Measurements from ENCODE around the gene ZMYND15. TPM values are rescaled to one million over a fixed set of nuclear protein-coding genes. Genes with fewer than 3 reads are reported as not detected.

ZMYND15 gene
- total RNA-seq, 3 donors from 2014 or later (not counting 1 experiment from before 2014, with no cell fraction given): 0.52 to 3.5 (median 0.93) TPM

DNA sequence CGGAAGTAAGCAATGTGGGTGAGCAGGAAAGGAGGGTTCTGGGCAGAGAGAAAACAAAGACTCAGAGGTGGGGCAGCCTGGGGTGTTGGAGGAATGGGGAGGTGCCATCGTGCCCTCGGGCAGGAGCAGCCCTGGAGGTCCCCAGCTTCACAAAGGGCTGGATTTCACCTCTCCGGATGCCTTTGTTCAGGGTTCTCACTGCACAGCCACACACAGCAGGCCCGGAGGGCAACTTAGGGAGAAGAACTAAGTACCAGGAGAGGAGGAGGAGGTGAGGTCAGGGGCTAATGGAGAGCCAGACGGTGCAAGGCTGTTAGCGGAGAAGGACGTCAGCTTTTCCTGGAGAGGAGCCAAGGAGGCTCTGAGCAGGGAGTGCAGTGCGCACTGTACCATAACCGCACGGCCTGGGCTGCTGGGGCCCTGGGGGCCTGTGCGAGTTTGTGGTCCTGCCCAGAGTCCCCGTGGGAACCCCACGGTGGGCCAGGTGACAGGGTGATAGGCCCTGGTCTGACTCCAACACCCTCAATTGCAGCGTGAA, 19.9 kb upstream of the ZMYND15 start:
- no peak overlapping the region for H3K4me3 Mint-ChIP-seq
- Histone ChIP-seq H3K4me3 (ENCODE audit: low read length) (no peak overlapping the region), H3K4me1 (ENCODE audit: control insufficient read depth, insufficient read depth, low read length) (peaks cover 51% of the 10 kb centered on the region), H3K27ac (ENCODE audit: low read length) (no peak overlapping the region), H3K27me3 (ENCODE audit: control insufficient read depth, insufficient read depth, low read length) (no peaks in the 10 kb centered on the region), H3K9me3 (ENCODE audit: control insufficient read depth, insufficient read depth, low read length) (no peaks in the 10 kb centered on the region), H3K36me3 (ENCODE audit: control insufficient read depth, insufficient read depth, low read length) (peaks cover 54% of the 10 kb centered on the region)
- peaks cover 40 to 64% of the 10 kb centered on the region in 2 donors for H3K4me1 Mint-ChIP-seq
- H3K27me3 Mint-ChIP-seq (ENCODE audit: low read depth in 2 of 2): no peaks in the 10 kb centered on the region
- no peak for DNase-seq
- no peaks in the 10 kb centered on the region for H3K9me3 Mint-ChIP-seq
- peak overlapping the region in 1 of 2 donors; percentile 40 for H3K27ac Mint-ChIP-seq
- H3K36me3 Mint-ChIP-seq: peaks cover 7% of the 10 kb centered on the region
- intact Hi-C loops (cut with micrococcal nuclease): no loop called here
- no peak for ATAC-seq
- TF ChIP-seq, protein P1, sequence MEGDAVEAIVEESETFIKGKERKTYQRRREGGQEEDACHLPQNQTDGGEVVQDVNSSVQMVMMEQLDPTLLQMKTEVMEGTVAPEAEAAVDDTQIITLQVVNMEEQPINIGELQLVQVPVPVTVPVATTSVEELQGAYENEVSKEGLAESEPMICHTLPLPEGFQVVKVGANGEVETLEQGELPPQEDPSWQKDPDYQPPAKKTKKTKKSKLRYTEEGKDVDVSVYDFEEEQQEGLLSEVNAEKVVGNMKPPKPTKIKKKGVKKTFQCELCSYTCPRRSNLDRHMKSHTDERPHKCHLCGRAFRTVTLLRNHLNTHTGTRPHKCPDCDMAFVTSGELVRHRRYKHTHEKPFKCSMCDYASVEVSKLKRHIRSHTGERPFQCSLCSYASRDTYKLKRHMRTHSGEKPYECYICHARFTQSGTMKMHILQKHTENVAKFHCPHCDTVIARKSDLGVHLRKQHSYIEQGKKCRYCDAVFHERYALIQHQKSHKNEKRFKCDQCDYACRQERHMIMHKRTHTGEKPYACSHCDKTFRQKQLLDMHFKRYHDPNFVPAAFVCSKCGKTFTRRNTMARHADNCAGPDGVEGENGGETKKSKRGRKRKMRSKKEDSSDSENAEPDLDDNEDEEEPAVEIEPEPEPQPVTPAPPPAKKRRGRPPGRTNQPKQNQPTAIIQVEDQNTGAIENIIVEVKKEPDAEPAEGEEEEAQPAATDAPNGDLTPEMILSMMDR (IDR thresholded peaks at IDR 0.05): no peak
- 84% methylated on average over 15 of the region's 15 CpGs for WGBS (ENCODE audit: insufficient coverage)

DNA sequence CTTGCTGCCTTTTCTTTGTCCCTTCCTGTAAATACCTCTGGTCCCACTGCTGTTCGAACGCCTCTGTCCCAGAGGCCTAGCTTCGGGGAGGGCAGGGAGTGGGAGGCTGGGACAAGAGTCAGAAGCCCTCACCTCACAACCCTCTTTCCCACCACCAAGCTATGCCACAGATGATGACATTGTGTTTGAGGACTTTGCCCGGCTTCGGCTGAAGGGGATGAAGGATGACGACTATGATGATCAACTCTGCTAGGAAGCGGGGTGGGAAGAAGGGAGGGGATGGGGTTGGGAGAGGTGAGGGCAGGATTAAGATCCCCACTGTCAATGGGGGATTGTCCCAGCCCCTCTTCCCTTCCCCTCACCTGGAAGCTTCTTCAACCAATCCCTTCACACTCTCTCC, 18.8 kb upstream of the ZMYND15 start:
- peaks cover 30 to 54% of the 10 kb centered on the region in 2 donors for H3K4me1 Mint-ChIP-seq
- peaks cover 7% of the 10 kb centered on the region for H3K36me3 Mint-ChIP-seq
- no peak for DNase-seq
- Histone ChIP-seq H3K4me1 (ENCODE audit: control insufficient read depth, insufficient read depth, low read length) (peaks cover 41% of the 10 kb centered on the region), H3K36me3 (ENCODE audit: control insufficient read depth, insufficient read depth, low read length) (peaks cover 51% of the 10 kb centered on the region), H3K9me3 (ENCODE audit: control insufficient read depth, insufficient read depth, low read length) (no peaks in the 10 kb centered on the region), H3K27me3 (ENCODE audit: control insufficient read depth, insufficient read depth, low read length) (no peaks in the 10 kb centered on the region), H3K4me3 (ENCODE audit: low read length) (no peak overlapping the region), H3K27ac (ENCODE audit: low read length) (no peak overlapping the region)
- TF ChIP-seq, protein P1 (IDR thresholded peaks at IDR 0.05): no peak
- H3K27me3 Mint-ChIP-seq (ENCODE audit: low read depth in 2 of 2): no peaks in the 10 kb centered on the region
- H3K27ac Mint-ChIP-seq: peak overlapping the region; percentile 12 to 37
- no CpG with 5 or more reads among the region's 7 CpGs for WGBS (ENCODE audit: insufficient coverage)
- no peaks in the 10 kb centered on the region for H3K9me3 Mint-ChIP-seq
- ATAC-seq: no peak
- H3K4me3 Mint-ChIP-seq: no peak overlapping the region
- intact Hi-C loops (cut with micrococcal nuclease): no loop called here

DNA sequence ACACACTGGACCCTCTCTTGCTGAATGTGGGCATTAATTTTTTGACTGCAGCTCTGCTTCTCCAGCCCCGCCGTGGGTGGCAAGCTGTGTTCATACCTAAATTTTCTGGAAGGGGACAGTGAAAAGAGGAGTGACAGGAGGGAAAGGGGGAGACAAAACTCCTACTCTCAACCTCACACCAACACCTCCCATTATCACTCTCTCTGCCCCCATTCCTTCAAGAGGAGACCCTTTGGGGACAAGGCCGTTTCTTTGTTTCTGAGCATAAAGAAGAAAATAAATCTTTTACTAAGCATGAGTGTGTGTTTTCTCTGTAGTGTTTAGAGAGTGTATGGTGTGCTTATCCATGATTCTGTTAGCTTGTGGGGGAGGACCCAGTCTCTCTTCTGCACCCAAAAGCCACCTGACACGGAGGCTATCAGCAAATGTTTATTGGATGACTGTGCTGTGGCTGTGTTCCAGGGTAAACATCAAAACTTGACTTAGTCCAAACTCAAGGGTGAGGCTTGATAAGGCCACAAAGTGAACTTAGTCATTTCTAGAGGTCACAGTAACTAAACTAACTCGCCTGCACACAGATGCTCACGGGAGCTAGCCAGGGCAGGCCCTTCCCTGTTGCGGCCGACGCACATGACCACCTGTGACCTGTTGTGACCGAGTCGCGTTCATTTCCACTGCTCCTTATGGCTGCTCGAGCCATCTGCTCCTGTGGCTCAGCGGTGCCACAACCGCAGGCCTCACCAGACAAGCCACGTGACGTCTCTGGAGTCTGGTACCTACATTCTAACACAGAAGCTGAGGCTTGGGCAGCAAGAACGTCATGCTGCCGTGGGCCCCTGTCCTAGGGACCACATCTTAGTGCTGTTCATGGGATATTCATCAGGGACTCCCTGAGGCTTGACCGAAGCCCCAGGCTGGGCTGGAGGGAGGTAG, 18.2 kb upstream of the ZMYND15 start:
- 70% methylated on average over 18 of the region's 20 CpGs for WGBS (ENCODE audit: insufficient coverage)
- DNase-seq (peak in 1 of 2 donors; percentile 63), ATAC-seq (peak; percentile 47 to 75 (median 56))
- Histone ChIP-seq H3K27ac (ENCODE audit: low read length) (no peak overlapping the region), H3K9me3 (ENCODE audit: control insufficient read depth, insufficient read depth, low read length) (no peaks in the 10 kb centered on the region), H3K36me3 (ENCODE audit: control insufficient read depth, insufficient read depth, low read length) (peaks cover 46% of the 10 kb centered on the region), H3K4me1 (ENCODE audit: control insufficient read depth, insufficient read depth, low read length) (peaks cover 34% of the 10 kb centered on the region), H3K4me3 (ENCODE audit: low read length) (no peak overlapping the region), H3K27me3 (ENCODE audit: control insufficient read depth, insufficient read depth, low read length) (no peaks in the 10 kb centered on the region)
- Mint-ChIP-seq H3K4me3 (peak overlapping the region; percentile 4), H3K36me3 (peaks cover 7% of the 10 kb centered on the region), H3K27ac (peak overlapping the region; percentile 12 to 37), H3K9me3 (no peaks in the 10 kb centered on the region), H3K27me3 (ENCODE audit: low read depth in 2 of 2) (no peaks in the 10 kb centered on the region), H3K4me1 (peaks cover 27 to 48% of the 10 kb centered on the region in 2 donors)
- TF ChIP-seq, protein P1 (IDR thresholded peaks at IDR 0.05): no peak
- intact Hi-C loops (cut with micrococcal nuclease): no loop called here

Data from natural killer cell (primary cell).